Measurements from ENCODE around the gene NXNL1.

NXNL1 gene

GRCh38 chr19:17424743-17425365 is 35.9 kb downstream of the NXNL1 start:
- POLR2A ChIA-PET = no interaction called here

GRCh38 chr19:17423429-17424208 is 37.1 kb downstream of the NXNL1 start:
- no peak for DNase-seq (ENCODE audit: extremely low spot score)
- no peak for TF ChIP-seq CTCF (IDR thresholded peaks at IDR 0.05; ENCODE audit: control extremely low read depth, extremely low read depth, low read depth, missing control alignments)
- ChIA-PET POLR2A (no interaction called here), CTCF (interaction anchor here (1.0 to 2.5 kb wide), 3 partner anchors 9 to 42 kb away, joined by 3 to 10 read pairs (median 3); no protein-coding TSS in a partner anchor)

More at GRCh38 chr19:17424743-17425365, 35.9 kb downstream of the NXNL1 start:
- TF ChIP-seq CTCF (IDR thresholded peaks at IDR 0.05; ENCODE audit: control extremely low read depth, extremely low read depth, low read depth, missing control alignments) = peak; percentile 72
- CTCF ChIA-PET = interaction anchor here (1.1 to 2.5 kb wide), 3 partner anchors 8 to 71 kb away, joined by 3 to 10 read pairs (median 6); no protein-coding TSS in a partner anchor
- peak; percentile 66 for DNase-seq (ENCODE audit: extremely low spot score)

GRCh38 chr19:17421942-17422341 is 38.8 kb downstream of the NXNL1 start:
- TF ChIP-seq CTCF (IDR thresholded peaks at IDR 0.05; ENCODE audit: control extremely low read depth, extremely low read depth, low read depth, missing control alignments) = no peak
- DNase-seq (ENCODE audit: extremely low spot score) = no peak
- POLR2A ChIA-PET = interaction anchor here (0.6 kb wide), 1 partner anchor 73 kb away, joined by 3 read pairs; no protein-coding TSS in a partner anchor
- CTCF ChIA-PET = interaction anchor here (1.0 kb wide), 1 partner anchor 10 kb away, joined by 4 read pairs; no protein-coding TSS in a partner anchor

GRCh38 chr19:17420475-17420924 is 40.2 kb downstream of the NXNL1 start:
- DNase-seq (ENCODE audit: extremely low spot score) = peak; percentile 51
- ChIA-PET POLR2A (interaction anchor here (1.6 kb wide), 1 partner anchor 15 kb away, joined by 10 read pairs; the partner anchor contains the start of gene BST2), CTCF (interaction anchor here (0.7 to 1.8 kb wide), 6 partner anchors 10 to 76 kb away, joined by 3 to 11 read pairs (median 3); no protein-coding TSS in a partner anchor)
- no peak for TF ChIP-seq CTCF (IDR thresholded peaks at IDR 0.05; ENCODE audit: control extremely low read depth, extremely low read depth, low read depth, missing control alignments)

- DNase-seq (ENCODE audit: extremely low spot score) = peak; percentile 99
- CTCF ChIA-PET = interaction anchor here (0.9 to 1.8 kb wide), 11 partner anchors 10 to 93 kb away, joined by 3 to 11 read pairs (median 3); partner anchors contain the start of genes BST2, CCDC194 and TMEM221
- POLR2A ChIA-PET = interaction anchor here (0.7 to 1.6 kb wide), 3 partner anchors 14 to 186 kb away, joined by 3 to 10 read pairs (median 3); partner anchors contain the start of gene BST2
- no peak for TF ChIP-seq CTCF (IDR thresholded peaks at IDR 0.05; ENCODE audit: control extremely low read depth, extremely low read depth, low read depth, missing control alignments)
Measured at GRCh38 chr19:17419621-17420474, 40.9 kb downstream of the NXNL1 start, which contains the start of gene MVB12A. TSS of gene MVB12A (plus strand) at chr19:17420047. CDS start at chr19:17420136, 89 bp downstream.

Data from GM10248 (cell line).